SK-N-SH (cell line): ENCODE measurements around the gene HTT.

ENCODE experiments used
- CTCF ChIP-seq: fragments of 200-600 bp; sonication (generic); IDR thresholded peaks from 2 replicates; pipeline ENCODE4 v1.6.1; 2017; ENCODE audit warnings: antibody characterized with exemption, mild to moderate bottlenecking, moderate library complexity
- SIN3A ChIP-seq: IDR thresholded peaks from 2 replicates; pipeline ENCODE4 v1.6.1; 2012; ENCODE audit warnings: low read depth, mild to moderate bottlenecking, low read length, moderate library complexity, borderline replicate concordance

- TF ChIP-seq CTCF (no peak), SIN3A (no peak)
These were observed 178.0 kb downstream of the HTT start for GRCh38 chr4:3252480-3252828.
